HepG2 (cell line): ENCODE data around the gene GNG7. TPM values are rescaled to one million over a fixed set of nuclear protein-coding genes. Genes with fewer than 3 reads are reported as not detected.

Experiments
- CBX2 ChIP-seq, 2 experiments: fragments of 200-600 bp in 1 of 2; sonication (generic); formaldehyde crosslinking in 1 of 2; IDR thresholded peaks; 2 replicates each; pipeline versions ENCODE4 v1.7.0 to v1.8.1; 2018 to 2022; ENCODE audit warnings: low read depth in 2 of 2, low read length in 1 of 2, mild to moderate bottlenecking in 1 of 2, missing genetic modification reagents in 1 of 2
- MTF1 ChIP-seq: sonication (generic); formaldehyde crosslinking; IDR thresholded peaks from 2 replicates; pipeline ENCODE4 v1.5.0; 2020; ENCODE audit warnings: missing genetic modification reagents
- POLR2G ChIP-seq: fragments of 200-400 bp; formaldehyde crosslinking; IDR thresholded peaks from 2 replicates; pipeline ENCODE4 v1.6.1; 2018; ENCODE audit warnings: mild to moderate bottlenecking, low read depth, low read length, moderate library complexity
- RFXAP ChIP-seq: sonication (generic); formaldehyde crosslinking; IDR thresholded peaks from 2 replicates; pipeline ENCODE4 v1.4.0; 2020; ENCODE audit warnings: missing genetic modification reagents, borderline replicate concordance
- SMARCE1 ChIP-seq: fragments of 450-650 bp; IDR thresholded peaks from 2 replicates; pipeline ENCODE4 v1.6.1; 2017; ENCODE audit warnings: borderline replicate concordance
- SP140L ChIP-seq: sonication (generic); formaldehyde crosslinking; IDR thresholded peaks from 2 replicates; pipeline ENCODE4 v1.4.0; 2020; ENCODE audit warnings: missing genetic modification reagents, borderline replicate concordance
- SUZ12 ChIP-seq: fragments of 150-350 bp; IDR thresholded peaks from 2 replicates; pipeline ENCODE4 v1.6.1; 2014; ENCODE audit warnings: low read depth, low read length
- ZNF432 ChIP-seq: sonication (generic); formaldehyde crosslinking; IDR thresholded peaks from 2 replicates; pipeline ENCODE4 v1.5.0; 2020; ENCODE audit warnings: missing genetic modification reagents, mild to moderate bottlenecking, borderline replicate concordance
- ZSCAN20 ChIP-seq: sonication (generic); formaldehyde crosslinking; IDR thresholded peaks from 2 replicates; pipeline ENCODE4 v1.4.0; 2020; ENCODE audit warnings: missing genetic modification reagents, mild to moderate bottlenecking, borderline replicate concordance
- ZSCAN9 ChIP-seq: IDR thresholded peaks from 2 replicates; pipeline ENCODE4 v1.6.1; 2016; ENCODE audit warnings: borderline replicate concordance
- polyA plus RNA-seq, 8 experiments: library from polyadenylated mRNA; depleted of rRNA in 3 of 8; stranded (reverse) in 7 of 8; unstranded in 1 of 8; fragments of >200 nt; fragmentation: Illumina TruSeq in 4 of 8; extraction: Trizol in 4 of 8; gene quantifications; 2 replicates each; pipeline versions ENCODE4 v1.2.1 to v1.2.3, GENCODE V29; 2011 to 2016; ENCODE audit warnings: low read depth in 4 of 8, missing spikeins in 1 of 8, mixed read lengths in 1 of 8; ENCODE audit not compliant: insufficient read depth in 1 of 8
- total RNA-seq, 5 experiments: library from RNA; depleted of rRNA; stranded (reverse); fragments of >200 nt; fragmentation: Illumina TruSeq; extraction: Trizol; gene quantifications; 2 replicates each; pipeline ENCODE4 v1.2.3, GENCODE V29; 2016; ENCODE audit warnings: low read depth in 1 of 5
- TF ChIP-seq, protein P1 (sequence below), 2 experiments: sonication (generic) in 1 of 2; formaldehyde crosslinking in 1 of 2; IDR thresholded peaks; 2 replicates each; pipeline versions ENCODE4 v1.6.1 to v1.9.0; 2014 to 2022; ENCODE audit warnings: antibody characterized with exemption in 1 of 2, borderline replicate concordance in 1 of 2, inconsistent platforms in 1 of 2, low read depth in 1 of 2, missing genetic modification reagents in 1 of 2
- TF ChIP-seq, protein P2 (sequence below): sonication (generic); formaldehyde crosslinking; IDR thresholded peaks from 2 replicates; pipeline ENCODE4 v1.9.0; 2021; ENCODE audit warnings: mild to moderate bottlenecking, missing genetic modification reagents
- TF ChIP-seq, protein P3 (sequence below): sonication (generic); formaldehyde crosslinking; conservative IDR thresholded peaks from 2 replicates; pipeline ENCODE4 v1.5.0; 2020; ENCODE audit warnings: missing genetic modification reagents

GNG7 gene
- total and polyA plus RNA-seq, 2 of the 13 experiments (the other 11 are each of a cell fraction or from before 2014, with no cell fraction given) = 1.4 to 3.3 TPM

DNA sequence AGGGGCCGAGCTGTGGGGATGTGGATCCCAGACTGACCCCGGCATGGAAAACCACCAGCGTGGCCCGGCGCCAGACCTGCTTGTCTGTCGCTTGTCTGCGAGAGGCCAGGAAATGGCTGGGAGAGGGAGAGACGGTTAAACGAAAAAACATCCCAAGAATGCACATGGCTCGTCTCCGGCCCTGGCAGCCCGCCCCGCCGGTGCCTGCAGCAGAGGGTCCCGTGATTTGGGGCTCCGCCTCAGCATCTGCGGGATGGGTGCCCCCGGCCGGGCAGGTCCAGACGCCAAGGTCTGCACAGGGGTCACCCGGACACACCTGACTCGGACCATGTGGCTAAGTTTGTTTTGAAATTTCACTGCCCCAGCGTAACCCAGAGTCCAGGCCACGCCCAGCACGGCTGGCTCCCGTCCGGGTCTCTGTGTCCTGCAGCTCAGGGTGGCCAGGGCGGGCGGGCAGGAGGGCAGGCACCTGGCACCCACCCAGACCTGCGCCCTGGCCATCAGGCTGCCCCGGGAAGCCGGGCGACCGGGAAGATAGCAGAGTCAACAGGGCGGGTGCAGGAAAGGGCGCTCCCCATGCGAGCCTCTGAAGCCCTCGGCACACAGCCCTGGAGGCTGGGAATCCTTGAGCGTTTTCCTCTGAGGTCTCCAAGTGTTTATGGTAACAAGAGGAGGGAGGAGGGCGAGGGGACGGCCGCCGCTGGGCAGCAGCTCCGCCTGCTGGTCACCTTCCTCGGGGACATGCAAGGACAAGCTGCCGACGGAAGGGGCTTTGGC lies 123.4 kb downstream of the GNG7 start (continued):
- TF ChIP-seq, protein P1, sequence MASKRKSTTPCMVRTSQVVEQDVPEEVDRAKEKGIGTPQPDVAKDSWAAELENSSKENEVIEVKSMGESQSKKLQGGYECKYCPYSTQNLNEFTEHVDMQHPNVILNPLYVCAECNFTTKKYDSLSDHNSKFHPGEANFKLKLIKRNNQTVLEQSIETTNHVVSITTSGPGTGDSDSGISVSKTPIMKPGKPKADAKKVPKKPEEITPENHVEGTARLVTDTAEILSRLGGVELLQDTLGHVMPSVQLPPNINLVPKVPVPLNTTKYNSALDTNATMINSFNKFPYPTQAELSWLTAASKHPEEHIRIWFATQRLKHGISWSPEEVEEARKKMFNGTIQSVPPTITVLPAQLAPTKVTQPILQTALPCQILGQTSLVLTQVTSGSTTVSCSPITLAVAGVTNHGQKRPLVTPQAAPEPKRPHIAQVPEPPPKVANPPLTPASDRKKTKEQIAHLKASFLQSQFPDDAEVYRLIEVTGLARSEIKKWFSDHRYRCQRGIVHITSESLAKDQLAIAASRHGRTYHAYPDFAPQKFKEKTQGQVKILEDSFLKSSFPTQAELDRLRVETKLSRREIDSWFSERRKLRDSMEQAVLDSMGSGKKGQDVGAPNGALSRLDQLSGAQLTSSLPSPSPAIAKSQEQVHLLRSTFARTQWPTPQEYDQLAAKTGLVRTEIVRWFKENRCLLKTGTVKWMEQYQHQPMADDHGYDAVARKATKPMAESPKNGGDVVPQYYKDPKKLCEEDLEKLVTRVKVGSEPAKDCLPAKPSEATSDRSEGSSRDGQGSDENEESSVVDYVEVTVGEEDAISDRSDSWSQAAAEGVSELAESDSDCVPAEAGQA (IDR thresholded peaks at IDR 0.05; ENCODE audit: low read depth) = 0 out of 2 replicates have a peak, but pooled peaks have one; percentile 24
- TF ChIP-seq, protein P1 (CRISPR knock-in tag; IDR thresholded peaks at IDR 0.05; ENCODE audit: borderline replicate concordance) = peak; percentile 47; the same call in 1 of the 2 replicates
- 0 out of 2 replicates have a peak, but pooled peaks have one; percentile 7 for TF ChIP-seq MTF1
- TF ChIP-seq, protein P2, sequence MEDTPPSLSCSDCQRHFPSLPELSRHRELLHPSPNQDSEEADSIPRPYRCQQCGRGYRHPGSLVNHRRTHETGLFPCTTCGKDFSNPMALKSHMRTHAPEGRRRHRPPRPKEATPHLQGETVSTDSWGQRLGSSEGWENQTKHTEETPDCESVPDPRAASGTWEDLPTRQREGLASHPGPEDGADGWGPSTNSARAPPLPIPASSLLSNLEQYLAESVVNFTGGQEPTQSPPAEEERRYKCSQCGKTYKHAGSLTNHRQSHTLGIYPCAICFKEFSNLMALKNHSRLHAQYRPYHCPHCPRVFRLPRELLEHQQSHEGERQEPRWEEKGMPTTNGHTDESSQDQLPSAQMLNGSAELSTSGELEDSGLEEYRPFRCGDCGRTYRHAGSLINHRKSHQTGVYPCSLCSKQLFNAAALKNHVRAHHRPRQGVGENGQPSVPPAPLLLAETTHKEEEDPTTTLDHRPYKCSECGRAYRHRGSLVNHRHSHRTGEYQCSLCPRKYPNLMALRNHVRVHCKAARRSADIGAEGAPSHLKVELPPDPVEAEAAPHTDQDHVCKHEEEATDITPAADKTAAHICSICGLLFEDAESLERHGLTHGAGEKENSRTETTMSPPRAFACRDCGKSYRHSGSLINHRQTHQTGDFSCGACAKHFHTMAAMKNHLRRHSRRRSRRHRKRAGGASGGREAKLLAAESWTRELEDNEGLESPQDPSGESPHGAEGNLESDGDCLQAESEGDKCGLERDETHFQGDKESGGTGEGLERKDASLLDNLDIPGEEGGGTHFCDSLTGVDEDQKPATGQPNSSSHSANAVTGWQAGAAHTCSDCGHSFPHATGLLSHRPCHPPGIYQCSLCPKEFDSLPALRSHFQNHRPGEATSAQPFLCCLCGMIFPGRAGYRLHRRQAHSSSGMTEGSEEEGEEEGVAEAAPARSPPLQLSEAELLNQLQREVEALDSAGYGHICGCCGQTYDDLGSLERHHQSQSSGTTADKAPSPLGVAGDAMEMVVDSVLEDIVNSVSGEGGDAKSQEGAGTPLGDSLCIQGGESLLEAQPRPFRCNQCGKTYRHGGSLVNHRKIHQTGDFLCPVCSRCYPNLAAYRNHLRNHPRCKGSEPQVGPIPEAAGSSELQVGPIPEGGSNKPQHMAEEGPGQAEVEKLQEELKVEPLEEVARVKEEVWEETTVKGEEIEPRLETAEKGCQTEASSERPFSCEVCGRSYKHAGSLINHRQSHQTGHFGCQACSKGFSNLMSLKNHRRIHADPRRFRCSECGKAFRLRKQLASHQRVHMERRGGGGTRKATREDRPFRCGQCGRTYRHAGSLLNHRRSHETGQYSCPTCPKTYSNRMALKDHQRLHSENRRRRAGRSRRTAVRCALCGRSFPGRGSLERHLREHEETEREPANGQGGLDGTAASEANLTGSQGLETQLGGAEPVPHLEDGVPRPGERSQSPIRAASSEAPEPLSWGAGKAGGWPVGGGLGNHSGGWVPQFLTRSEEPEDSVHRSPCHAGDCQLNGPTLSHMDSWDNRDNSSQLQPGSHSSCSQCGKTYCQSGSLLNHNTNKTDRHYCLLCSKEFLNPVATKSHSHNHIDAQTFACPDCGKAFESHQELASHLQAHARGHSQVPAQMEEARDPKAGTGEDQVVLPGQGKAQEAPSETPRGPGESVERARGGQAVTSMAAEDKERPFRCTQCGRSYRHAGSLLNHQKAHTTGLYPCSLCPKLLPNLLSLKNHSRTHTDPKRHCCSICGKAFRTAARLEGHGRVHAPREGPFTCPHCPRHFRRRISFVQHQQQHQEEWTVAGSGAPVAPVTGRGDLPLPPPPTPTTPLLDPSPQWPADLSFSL (CRISPR knock-in tag) = 0 out of 2 replicates have a peak, but pooled peaks have one; percentile 13
- TF ChIP-seq CBX2 (IDR thresholded peaks at IDR 0.05; ENCODE audit: low read depth, low read length) = no peak
- 0 out of 2 replicates have a peak, but pooled peaks have one; percentile 78 for TF ChIP-seq CBX2 (CRISPR knock-in tag; IDR thresholded peaks at IDR 0.05; ENCODE audit: low read depth)
- TF ChIP-seq ZSCAN9 (CRISPR knock-in tag) = no peak; the same call in 1 of the 2 replicates
- no peak for TF ChIP-seq ZNF432 (CRISPR knock-in tag)
- TF ChIP-seq POLR2G = peak; percentile 61; the same call in 1 of the 2 replicates
- TF ChIP-seq SUZ12 = no peak
- no peak for TF ChIP-seq SMARCE1
- TF ChIP-seq ZSCAN20 (CRISPR knock-in tag) = peak; percentile 31; the same call in 1 of the 2 replicates
- TF ChIP-seq, protein P3, sequence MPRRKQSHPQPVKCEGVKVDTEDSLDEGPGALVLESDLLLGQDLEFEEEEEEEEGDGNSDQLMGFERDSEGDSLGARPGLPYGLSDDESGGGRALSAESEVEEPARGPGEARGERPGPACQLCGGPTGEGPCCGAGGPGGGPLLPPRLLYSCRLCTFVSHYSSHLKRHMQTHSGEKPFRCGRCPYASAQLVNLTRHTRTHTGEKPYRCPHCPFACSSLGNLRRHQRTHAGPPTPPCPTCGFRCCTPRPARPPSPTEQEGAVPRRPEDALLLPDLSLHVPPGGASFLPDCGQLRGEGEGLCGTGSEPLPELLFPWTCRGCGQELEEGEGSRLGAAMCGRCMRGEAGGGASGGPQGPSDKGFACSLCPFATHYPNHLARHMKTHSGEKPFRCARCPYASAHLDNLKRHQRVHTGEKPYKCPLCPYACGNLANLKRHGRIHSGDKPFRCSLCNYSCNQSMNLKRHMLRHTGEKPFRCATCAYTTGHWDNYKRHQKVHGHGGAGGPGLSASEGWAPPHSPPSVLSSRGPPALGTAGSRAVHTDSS = no peak
- TF ChIP-seq RFXAP (CRISPR knock-in tag) = no peak; the same call in 1 of the 2 replicates
- no peak for TF ChIP-seq SP140L (CRISPR knock-in tag)
